GM23248 (cell line): ENCODE results near the gene ATG10.

Experiments used
- EZH2 ChIP-seq: fragments of 200-600 bp; sonication (generic); IDR thresholded peaks from 2 replicates; pipeline ENCODE4 v1.6.1; 2018; ENCODE audit warnings: antibody characterized with exemption, mild to moderate bottlenecking; ENCODE audit not compliant: insufficient read depth, poor library complexity, severe bottlenecking
- EZH2phosphoT487 ChIP-seq: fragments of 200-600 bp; sonication (generic); IDR thresholded peaks from 2 replicates; pipeline ENCODE4 v1.6.1; 2018; ENCODE audit warnings: antibody characterized with exemption, moderate library complexity, mild to moderate bottlenecking, low read depth; ENCODE audit not compliant: insufficient read depth

DNA sequence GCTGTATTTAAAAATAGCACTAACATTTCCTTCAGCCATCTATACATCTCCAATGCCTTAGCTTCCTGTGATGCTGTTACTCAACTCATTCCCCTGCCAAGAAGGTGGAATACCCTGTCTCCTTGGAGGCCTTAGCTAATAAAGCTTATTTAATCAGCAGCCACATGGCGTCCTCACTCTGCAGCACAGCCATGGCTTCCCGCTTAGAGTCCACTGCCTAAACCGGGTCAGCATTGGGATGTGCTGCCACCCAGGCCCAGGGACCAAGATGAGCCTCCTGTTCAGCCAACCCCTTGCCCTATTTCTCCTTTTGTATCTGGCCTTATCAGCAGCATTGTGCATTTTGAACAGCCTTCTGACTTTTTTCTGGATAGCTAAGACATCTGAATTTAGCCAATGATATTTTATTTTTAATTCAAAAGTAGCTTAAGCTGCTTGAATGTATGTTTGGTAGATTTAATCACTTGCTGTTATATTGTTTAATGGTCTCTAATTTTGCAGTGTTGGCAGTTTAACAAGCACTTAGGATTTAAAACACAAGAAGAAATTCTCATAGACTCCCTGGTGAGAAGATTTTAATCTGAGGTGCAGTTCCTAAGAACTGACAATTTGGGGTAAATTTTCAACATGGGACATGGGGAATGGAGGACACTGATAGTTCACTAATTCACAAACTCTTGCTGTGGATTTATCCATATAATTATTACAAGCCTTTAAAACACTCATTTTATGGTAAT lies 193.3 kb downstream of the ATG10 start:
- TF ChIP-seq EZH2 = no peak
- no peak for TF ChIP-seq EZH2phosphoT487
